HS-27A (cell line): Measurements from ENCODE around the gene SENP6.
"Not testable (repeated sequence)": the region's sequence is repeated elsewhere in the genome, so short reads cannot be mapped to it uniquely, and the experiment has no call there.

Experiments used
- DNase-seq: peaks from one replicate; pipeline ENCODE4 v3.0.0-alpha.2; 2012; ENCODE audit warnings: low read depth, missing footprints

SENP6 gene

GRCh38 chr6:75666592-75666991, 64.9 kb downstream of the SENP6 start:
- no peak for DNase-seq

GRCh38 chr6:75673884-75674283, 72.2 kb downstream of the SENP6 start:
- DNase-seq = no peak

- no peak for DNase-seq
These were observed 74.7 kb downstream of the SENP6 start for GRCh38 chr6:75676377-75676776.

GRCh38 chr6:75682548-75682947, 80.9 kb downstream of the SENP6 start:
- not testable (repeated sequence) for DNase-seq

GRCh38 chr6:75683005-75683404, 81.3 kb downstream of the SENP6 start:
- not testable (repeated sequence) for DNase-seq

- not testable (repeated sequence) for DNase-seq
These were observed 85.9 kb downstream of the SENP6 start for GRCh38 chr6:75687535-75687934.

GRCh38 chr6:75687937-75688336, 86.3 kb downstream of the SENP6 start:
- DNase-seq = not testable (repeated sequence)

GRCh38 chr6:75689576-75689975, 87.9 kb downstream of the SENP6 start:
- DNase-seq = no peak

- DNase-seq = no peak
These were observed 89.3 kb downstream of the SENP6 start for GRCh38 chr6:75691012-75691411.

GRCh38 chr6:75693534-75693933, 91.9 kb downstream of the SENP6 start:
- no peak for DNase-seq

- DNase-seq = no peak
These were observed 92.7 kb downstream of the SENP6 start for GRCh38 chr6:75694406-75694805.

GRCh38 chr6:75708334-75708733, 106.7 kb downstream of the SENP6 start:
- DNase-seq = not testable (repeated sequence)

GRCh38 chr6:75711173-75711572, 109.5 kb downstream of the SENP6 start:
- DNase-seq = no peak

GRCh38 chr6:75719133-75719532, 117.5 kb downstream of the SENP6 start:
- no peak for DNase-seq

GRCh38 chr6:75723382-75723781, 121.7 kb downstream of the SENP6 start:
- no peak for DNase-seq

GRCh38 chr6:75727206-75727605, 125.5 kb downstream of the SENP6 start:
- DNase-seq = no peak

- not testable (repeated sequence) for DNase-seq
These were observed 129.3 kb downstream of the SENP6 start for GRCh38 chr6:75731029-75731428.

- no peak for DNase-seq
These were observed 134.0 kb downstream of the SENP6 start for GRCh38 chr6:75735491-75736186.

GRCh38 chr6:75743971-75744370, 142.3 kb downstream of the SENP6 start:
- no peak for DNase-seq

- DNase-seq = no peak
These were observed 143.7 kb downstream of the SENP6 start for GRCh38 chr6:75745404-75745803.

GRCh38 chr6:75746221-75746620, 144.5 kb downstream of the SENP6 start:
- no peak for DNase-seq

GRCh38 chr6:75747152-75747992, 145.7 kb downstream of the SENP6 start:
- DNase-seq = no peak

GRCh38 chr6:75748003-75748742, 146.5 kb downstream of the SENP6 start:
- DNase-seq = no peak
